HG03039 (cell line): ENCODE results near the gene CCDC152.
"Not testable (repeated sequence)": the region's sequence is repeated elsewhere in the genome, so short reads cannot be mapped to it uniquely, and the experiment has no call there.

Experiments used
- ATAC-seq: cut with Tn5 transposase; IDR thresholded peaks from one replicate; pipeline ENCODE4 v1.9.1; 2021; ENCODE audit warnings: mild to moderate bottlenecking, moderate library complexity; ENCODE audit not compliant: unreplicated experiment

Gene CCDC152, protein sequence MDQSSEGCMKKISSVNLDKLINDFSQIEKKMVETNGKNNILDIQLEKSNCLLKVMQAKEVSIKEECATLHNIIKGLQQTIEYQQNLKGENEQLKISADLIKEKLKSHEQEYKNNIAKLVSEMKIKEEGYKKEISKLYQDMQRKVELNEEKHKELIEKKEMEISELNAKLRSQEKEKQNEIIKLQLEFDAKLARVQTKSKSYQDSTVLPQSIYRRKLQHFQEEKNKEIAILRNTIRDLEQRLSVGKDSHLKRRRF

DNA sequence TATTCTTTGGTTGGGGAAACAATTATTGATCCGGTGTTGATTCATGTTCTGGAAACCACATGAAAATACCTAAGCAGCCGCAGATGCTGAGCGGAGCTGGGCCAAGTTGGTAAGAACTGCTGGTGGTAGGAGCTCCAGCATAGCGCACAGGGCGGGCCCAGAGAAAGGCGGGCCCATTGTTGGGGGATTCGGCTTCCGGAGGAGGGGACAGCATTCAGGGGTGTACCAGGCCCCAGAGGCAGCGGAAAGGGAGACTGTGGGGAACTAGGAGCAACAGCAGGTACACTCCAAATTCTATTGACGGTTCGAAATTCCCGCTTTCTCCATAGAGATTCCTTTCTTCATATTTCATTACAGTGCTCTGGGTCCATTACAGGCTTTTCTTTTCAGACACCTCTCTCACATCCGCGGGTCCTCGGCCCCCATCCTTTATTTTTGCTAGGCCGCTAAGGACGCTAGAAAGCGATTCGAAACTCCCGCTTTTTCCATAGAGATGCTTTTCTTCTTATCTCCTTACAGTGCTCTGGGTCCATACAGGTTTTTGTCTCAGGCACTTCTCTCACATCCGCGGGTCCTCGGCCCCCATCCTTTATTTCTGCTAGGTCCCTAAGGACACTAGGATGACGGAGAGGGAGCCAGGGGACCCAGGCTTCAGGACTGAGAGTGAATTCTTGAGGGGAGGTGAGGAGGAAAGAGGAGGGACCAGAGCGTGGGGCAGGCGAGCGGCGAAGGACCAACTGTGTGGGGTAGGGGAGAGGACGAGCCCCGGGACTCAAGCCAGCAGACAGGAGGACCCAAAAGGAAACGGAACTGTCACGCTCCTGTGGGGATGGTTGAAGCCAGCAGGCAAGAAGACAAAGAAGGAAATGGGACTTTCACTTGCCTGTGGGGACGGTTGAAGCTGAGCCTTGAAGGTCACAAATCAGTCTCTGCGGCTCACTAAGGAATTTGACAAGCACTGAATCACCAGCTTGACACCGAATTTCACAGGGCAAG is at the start of gene CCDC152:
Gene CCDC152, plus strand, starts transcription at position 213 of the 996 bp plus-strand sequence. CDS start 2,304 bp downstream, outside the sequence.
- peak; percentile 91 for ATAC-seq

DNA sequence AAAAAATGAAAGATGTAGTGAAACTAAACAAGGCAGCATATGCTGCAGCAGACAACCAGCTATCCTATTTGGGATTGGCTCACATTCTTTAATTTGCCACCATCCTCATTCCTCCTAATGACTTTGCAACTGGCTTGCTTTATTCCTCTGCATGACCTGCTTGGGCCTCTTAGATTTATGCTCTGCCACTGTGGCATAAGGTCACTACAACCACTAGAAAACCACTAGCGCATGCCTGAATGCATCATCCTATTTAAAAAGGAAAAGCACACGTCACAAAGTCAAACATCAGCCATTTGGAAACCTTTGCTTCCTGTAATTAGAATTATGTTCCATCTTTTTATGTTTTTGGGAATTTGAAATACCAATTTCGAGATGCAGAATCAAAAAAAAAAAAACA is 40.8 kb upstream of the CCDC152 start:
- ATAC-seq: no peak

DNA sequence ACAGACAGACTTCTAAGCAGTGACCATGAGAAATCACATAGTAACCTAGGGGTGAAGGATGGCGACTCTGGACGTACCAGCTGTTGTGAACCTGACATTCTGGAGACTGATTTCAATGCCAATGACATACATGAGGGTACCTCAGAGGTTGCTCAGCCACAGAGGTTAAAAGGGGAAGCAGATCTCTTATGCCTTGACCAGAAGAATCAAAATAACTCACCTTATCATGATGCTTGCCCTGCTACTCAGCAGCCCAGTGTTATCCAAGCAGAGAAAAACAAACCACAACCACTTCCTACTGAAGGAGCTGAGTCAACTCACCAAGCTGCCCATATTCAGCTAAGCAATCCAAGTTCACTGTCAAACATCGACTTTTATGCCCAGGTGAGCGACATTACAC is 38.0 kb upstream of the CCDC152 start:
- ATAC-seq: peak; percentile 69

DNA sequence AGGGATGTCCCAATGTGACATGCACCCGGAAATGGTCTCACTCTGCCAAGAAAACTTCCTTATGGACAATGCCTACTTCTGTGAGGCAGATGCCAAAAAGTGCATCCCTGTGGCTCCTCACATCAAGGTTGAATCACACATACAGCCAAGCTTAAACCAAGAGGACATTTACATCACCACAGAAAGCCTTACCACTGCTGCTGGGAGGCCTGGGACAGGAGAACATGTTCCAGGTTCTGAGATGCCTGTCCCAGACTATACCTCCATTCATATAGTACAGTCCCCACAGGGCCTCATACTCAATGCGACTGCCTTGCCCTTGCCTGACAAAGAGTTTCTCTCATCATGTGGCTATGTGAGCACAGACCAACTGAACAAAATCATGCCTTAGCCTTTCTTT is 37.6 kb upstream of the CCDC152 start:
- ATAC-seq: no peak

DNA sequence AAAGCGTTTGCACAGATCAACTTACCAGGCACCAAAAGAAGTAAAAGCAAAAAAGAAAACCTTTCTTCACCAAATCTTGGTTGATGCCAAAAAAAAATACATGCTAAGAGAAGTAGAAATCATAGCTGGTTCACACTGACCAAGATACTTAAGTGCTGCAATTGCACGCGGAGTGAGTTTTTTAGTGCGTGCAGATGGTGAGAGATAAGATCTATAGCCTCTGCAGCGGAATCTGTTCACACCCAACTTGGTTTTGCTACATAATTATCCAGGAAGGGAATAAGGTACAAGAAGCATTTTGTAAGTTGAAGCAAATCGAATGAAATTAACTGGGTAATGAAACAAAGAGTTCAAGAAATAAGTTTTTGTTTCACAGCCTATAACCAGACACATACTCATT is 36.4 kb upstream of the CCDC152 start:
- ATAC-seq: no peak

DNA sequence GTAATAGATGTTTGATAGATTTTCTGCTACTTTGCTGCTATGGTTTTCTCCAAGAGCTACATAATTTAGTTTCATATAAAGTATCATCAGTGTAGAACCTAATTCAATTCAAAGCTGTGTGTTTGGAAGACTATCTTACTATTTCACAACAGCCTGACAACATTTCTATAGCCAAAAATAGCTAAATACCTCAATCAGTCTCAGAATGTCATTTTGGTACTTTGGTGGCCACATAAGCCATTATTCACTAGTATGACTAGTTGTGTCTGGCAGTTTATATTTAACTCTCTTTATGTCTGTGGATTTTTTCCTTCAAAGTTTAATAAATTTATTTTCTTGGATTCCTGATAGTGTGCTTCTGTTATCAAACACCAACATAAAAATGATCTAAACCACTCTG is 35.1 kb upstream of the CCDC152 start:
- ATAC-seq: no peak

DNA sequence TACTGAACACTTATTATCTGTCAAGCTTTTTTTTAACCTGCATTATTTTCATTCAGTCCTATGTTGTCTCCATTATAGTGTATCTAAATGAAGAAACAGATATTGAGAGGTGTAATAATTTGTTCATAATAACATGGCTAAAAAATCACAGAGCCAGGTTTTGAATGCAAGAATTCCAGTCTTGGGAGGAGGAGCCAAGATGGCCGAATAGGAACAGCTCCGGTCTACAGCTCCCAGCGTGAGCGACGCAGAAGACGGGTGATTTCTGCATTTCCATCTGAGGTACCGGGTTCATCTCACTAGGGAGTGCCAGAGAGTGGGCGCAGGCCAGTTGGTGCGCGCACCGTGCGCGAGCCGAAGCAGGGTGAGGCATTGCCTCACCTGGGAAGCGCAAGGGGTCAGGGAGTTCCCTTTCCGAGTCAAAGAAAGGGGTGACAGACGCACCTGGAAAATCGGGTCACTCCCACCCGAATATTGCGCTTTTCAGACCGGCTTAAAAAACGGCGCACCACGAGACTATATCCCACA is 22.0 kb upstream of the CCDC152 start:
- ATAC-seq: not testable (repeated sequence)

DNA sequence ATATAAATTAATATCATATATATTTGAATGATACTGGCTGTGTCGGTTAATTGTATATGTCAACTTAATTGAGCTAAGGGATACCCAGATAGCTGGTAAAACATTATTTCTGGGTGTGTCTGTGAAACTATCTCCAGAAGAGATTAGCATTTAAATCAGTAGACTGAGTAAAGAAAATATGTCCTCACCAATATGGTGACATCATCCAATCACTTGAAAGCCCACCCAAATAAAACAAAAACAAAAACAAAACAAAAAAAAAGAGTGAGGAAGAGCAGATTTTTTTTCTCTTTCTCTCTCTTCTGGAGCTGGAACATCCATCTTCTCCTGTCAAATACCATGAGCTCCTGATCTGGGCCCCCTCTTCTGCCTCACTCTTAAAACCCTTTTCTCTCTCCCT is 15.7 kb upstream of the CCDC152 start:
- no peak for ATAC-seq

DNA sequence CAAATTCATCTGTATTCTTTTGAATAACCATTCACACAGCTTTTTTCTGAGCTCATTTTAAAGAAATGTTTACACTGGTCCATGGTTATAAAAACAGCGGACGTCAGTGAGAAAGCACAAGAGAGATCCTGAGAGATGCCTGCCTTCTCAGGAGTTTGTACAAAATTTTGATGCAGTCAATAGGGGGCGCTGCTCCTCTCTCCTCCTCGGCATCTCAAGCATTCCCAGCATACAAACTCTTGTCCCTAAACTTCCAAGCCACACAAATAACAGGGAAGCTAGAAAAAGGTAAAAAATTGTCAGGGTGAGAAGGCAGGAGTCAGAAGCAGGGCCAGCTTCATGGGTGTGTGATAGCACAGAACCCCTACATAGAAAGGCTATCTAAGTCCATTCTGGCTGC is 11.2 kb upstream of the CCDC152 start:
- ATAC-seq: no peak

DNA sequence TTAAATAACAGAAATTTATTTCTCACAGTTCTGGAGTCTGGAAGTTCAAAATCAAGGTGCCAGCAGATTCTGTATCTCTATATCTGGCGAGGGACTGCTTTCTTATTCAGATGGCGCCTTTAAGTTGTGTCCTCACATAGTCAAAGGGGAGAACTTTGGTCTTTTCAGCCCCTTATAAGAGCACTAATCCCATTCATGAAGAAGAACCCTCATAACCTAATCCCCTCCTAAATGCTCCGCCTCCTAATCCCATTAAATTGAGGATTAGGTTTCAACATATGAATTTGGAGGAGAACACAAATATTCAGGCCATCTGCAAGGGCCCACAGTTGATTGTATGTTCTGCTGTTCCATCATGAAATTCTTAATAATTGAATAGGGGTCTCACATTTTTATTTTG is 10.8 kb upstream of the CCDC152 start:
- ATAC-seq: no peak

DNA sequence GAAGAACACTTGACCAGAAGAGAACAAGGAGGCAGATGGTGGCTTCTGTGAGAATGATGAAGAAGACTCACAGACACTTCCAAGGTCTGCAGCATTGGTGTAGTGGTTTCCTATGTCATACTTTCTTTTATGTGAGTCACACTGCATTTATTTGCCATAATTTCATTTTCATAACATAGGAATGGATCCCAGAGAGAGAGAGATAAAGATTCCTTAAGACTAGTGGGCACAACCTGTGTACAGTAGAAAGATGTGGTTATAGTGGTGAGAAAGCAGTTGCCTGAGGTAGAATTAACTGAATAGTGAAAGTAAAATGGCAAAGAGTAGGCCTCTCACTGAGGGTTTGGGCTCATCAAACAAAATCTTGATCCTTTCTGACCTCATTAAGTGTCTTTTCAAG is 7.6 kb upstream of the CCDC152 start:
- ATAC-seq: no peak

DNA sequence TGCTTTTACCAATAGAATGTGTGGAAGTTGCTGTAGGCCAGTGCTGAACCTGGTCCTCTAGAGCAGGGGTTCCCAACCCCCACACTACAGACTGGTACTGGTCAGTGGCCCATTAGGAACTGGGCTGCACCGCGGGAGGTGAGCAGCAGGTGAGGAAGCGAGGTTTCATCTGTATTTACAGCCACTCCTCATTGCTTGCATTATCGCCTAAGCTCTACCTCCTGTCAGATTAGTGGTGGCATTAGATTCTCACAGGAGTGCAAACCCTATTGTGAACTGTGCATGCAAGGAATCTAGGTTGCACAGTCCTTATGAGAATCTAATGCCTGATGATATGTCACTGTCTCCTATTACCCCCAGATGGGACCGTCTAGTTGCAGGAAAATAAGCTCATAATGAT is 6.1 kb upstream of the CCDC152 start:
- ATAC-seq: no peak

DNA sequence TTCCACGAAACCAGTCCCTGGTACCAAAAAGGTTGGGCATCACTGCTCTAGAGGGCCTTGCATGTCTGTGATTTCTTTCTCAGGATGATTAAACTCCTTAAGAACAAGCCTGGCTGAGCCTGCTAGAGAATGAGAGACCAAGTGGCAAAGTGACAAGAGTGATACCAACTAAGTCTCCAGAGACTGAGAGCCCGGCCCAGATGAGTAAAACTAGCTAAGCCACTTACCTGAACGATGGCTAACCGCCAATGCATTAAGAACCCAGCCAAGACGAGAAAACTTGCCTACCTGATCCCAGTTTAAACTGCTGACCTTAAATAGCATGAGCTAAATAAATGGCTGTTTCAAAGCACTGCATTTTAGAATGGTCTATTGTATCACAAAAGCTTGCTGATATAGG is 5.6 kb upstream of the CCDC152 start:
- no peak for ATAC-seq

DNA sequence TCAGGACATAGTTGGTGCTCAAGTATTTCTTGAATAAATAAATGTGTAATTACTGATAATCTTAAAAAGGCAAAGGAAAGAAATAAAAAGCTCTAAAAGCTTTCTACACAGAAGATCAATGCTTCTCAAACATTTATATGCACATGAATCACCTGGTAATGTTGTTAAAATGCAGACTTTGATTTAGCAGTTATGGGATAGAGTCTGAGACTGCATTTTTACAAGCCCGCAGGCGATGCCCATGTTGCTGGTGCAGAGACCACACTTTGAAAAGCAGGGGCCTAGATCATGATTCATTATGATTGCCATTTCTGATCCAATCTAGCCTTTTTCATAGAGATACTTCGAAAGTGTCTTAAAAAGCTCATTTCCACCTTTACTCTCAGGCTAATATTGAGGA is 3.5 kb upstream of the CCDC152 start:
- ATAC-seq: no peak

DNA sequence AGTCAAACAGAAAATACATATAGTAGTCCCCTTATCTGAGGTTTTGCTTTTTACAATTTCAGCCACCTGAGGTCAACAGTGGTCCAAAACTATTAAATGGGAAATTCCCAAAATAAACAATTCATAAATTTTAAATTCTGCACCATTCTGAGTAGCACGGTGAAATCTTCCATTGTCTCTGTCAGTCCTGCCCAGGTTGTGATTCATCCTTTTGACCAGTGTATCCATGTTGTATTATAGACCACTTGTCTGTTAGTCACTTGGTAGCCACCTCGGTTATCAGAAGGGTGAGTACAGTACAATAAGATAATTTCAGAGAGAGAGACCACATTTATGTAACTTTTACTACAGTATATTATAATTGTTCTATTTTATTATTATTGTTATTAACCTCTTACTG is 2.8 kb downstream of the CCDC152 start:
- no peak for ATAC-seq

DNA sequence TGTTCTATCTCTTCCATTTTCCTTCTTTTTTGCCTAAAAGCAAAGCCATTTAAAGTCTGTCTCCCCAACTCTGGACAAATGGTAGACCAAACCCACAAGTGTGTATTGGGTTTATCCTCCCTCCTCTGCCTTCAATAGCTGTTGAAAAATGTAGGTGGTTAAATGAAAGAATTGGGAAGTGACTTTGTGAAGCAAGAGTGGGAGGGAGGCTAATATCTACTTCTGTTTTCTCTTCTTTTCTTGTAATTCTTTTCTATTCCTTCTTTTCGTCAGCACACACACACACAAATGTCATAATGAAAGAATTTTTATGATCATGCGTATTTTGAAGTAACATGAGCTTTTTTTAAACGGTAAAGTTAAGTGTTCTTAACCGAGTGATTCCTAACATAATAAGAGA is 3.8 kb downstream of the CCDC152 start:
- ATAC-seq: no peak

DNA sequence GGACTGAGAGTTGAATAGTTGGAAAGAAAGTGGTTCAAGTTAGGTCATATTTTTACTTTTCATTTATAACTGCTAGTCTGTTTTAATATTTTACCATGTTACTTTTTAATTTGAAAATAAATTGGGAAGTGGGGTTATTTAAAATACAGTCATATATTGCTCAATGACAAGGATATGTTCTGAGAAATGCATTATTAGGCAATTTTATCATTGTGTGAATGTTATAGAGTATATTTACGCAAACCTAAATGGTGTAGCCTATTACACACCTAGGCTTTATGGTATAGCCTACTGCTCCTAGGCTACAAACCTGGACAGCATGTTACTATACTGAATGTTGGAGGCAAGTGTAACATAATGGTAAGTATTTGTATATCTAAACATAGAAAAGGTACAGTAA is 5.2 kb downstream of the CCDC152 start:
- no peak for ATAC-seq

DNA sequence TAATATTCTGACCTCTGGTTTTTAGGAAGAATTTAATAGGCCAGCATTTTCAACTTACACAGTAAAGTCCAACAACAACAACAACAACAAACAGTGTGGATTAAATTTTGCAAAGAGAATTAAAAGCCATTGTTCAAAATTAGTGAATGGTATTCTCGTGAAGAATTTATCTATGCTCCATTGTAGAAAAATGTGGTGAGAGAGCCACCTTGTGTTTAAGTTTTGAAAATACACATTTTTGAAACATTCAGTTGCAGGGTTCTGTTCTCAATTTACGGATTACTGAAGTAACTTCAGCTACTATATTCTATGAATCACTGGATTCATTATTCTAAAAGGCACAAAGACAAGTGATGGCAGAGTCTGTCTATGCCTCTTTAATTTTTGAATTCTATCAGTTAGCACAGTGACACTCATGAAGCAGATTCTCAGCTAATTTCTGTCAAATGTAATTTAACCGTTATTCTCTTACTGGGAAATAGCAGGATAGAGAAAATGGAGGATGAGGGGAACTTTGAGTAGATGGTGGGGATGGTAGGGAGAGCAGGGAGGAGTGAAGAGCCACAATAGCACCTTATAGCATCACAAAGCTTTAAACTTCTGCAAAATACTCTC is 11.0 kb downstream of the CCDC152 start:
- no peak for ATAC-seq

DNA sequence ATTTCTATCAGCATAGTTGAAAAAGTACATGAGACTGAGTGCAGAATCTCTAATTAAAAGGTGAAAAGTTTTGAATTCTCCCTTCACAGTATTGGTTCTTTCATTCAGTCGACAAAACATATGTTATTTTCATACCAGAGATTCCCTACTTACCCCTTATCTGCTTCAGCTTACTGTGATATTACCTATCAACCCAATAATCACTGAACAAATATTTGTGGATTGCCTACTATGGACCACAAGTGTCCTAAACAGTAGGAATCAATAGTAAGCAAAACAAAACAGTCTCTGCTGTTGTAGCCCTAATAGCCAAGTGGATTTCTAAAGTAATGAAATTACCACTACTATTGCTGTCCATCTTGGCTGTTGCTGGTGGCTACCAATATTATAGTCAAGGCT is 11.5 kb downstream of the CCDC152 start:
- no peak for ATAC-seq

DNA sequence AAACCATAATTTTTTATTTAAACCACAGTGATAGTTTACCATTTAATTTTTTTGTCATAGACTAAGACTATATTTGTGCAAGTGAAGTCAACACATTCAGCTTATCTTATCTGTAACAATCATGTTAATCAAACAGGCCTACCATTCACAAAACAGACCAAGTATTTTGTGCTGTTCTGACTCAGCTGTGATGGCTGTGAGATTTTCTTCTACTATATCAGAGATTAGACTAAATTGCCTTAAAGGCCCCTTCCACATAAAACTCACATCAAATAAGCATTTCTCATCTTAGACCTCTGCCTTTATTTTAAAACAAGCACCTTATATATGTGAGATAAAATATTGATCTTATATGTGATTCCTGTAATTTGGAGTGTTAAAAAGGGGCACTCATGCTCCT is 13.4 kb downstream of the CCDC152 start:
- ATAC-seq: no peak

DNA sequence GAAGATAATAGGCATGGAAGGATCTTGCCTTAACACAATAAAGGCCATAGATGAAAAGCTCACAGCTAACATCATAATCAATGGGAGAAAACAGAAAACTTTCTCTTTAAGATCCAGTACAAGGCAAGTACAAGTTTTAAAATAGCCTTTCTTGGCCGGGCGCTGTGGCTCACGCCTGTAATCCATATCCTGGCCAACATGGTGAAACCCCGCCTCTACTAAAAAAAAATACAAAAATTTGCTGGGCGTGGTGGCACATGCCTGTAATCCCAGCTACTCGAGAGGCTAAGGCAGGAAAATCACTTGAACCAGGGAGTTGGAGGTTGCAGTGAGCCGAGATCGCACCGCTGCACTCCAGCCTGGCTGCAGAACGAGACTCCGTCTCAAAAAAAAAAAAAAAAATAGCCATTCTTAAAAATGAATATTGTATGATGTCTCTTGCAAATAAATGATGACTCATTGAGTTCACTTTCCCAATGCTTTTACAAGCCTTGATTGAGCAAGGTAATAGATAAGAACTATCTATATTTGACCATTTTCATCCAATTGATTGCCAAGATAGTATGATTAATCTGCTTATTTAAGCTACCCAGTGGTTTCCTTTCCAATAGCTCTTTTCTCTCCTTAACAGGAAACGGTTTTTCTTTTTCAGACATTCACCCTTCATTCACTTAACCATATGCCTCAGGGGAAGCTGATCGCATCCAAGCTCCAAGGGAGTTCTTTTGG is 15.8 kb downstream of the CCDC152 start:
- no peak for ATAC-seq
